HepG2 (cell line): ENCODE data around the gene FNDC3B. TPM values are rescaled to one million over a fixed set of nuclear protein-coding genes. Genes with fewer than 3 reads are reported as not detected.
A peak's percentile ranks its signal among the peaks of the same experiment; 100 is the strongest.
"Not testable (repeated sequence)": the region's sequence is repeated elsewhere in the genome, so short reads cannot be mapped to it uniquely, and the experiment has no call there.

ENCODE experiments used
- ATAC-seq: fragments of 200-7000 bp; cut with Tn5 transposase; 3 replicates; pipeline ENCODE4 v1.9.1; 2020; ENCODE audit warnings: mild to moderate bottlenecking, moderate library complexity
- BruUV-seq: library from RNA; stranded (reverse); fragments of 400-500 nt; replicated peaks from 2 replicates; lab custom pipeline; 2021; lab: Mats Ljungman, UMichigan
- CTCF ChIA-PET: fragments of 300-600 bp; formaldehyde crosslinking; extraction: SDS; loops from one replicate; lab custom pipeline; 2021; ENCODE audit warnings: low total read pairs, inconsistent platforms, low intra/inter-chr PET ratio; lab: Yijun Ruan, JAX
- POLR2A ChIA-PET: fragments of 350-600 bp; sonication (Branson Sonifier 250); formaldehyde crosslinking; loops from one replicate; lab custom pipeline; 2020; ENCODE audit warnings: antibody characterized with exemption, inconsistent platforms; lab: Yijun Ruan, JAX
- DNase-seq: peaks from one replicate; pipeline ENCODE4 v3.0.0-alpha.2; 2015; ENCODE audit warnings: low spot score
- FAIRE-seq: peaks from 3 replicates; lab custom pipeline; 2011; peaks lifted over from hg19 to GRCh38; lab: Jason Lieb, UNC
- H2AFZ ChIP-seq: one replicate; pipeline ENCODE4 v1.6.1; 2011; ENCODE audit warnings: low read length, inconsistent platforms
- H3K27ac ChIP-seq: fragments of 300-600 bp; 3 replicates; pipeline ENCODE4 v1.8.0; 2011; ENCODE audit warnings: mixed run types, mild to moderate bottlenecking, mixed read lengths, low read length, inconsistent platforms; ENCODE audit not compliant: insufficient read depth; ENCODE audit errors: extremely low read length
- H3K27me3 ChIP-seq, 2 experiments: fragments of 200-600 bp in 1 of 2; 2 replicates in 1 of 2; 3 replicates in 1 of 2; pipeline versions ENCODE4 v1.6.0 to v1.8.0; 2011; ENCODE audit warnings: low read length in 2 of 2, mild to moderate bottlenecking in 2 of 2, moderate library complexity in 2 of 2, inconsistent platforms in 1 of 2; ENCODE audit not compliant: insufficient read depth in 2 of 2, control insufficient read depth in 1 of 2
- H3K36me3 ChIP-seq, 2 experiments: fragments of 200-600 bp in 1 of 2; replicated peaks in 1 of 2; 2 replicates in 1 of 2; 3 replicates in 1 of 2; pipeline versions ENCODE4 v1.5.1 to v1.8.0; 2011; ENCODE audit warnings: low read length in 2 of 2, inconsistent platforms in 1 of 2; ENCODE audit not compliant: insufficient read depth in 2 of 2, control insufficient read depth in 1 of 2
- H3K4me1 ChIP-seq: 2 replicates; pipeline ENCODE4 v1.5.1; 2012; ENCODE audit warnings: low read length, inconsistent platforms; ENCODE audit not compliant: insufficient read depth
- H3K4me2 ChIP-seq: 2 replicates; pipeline ENCODE4 v1.6.0; 2011; ENCODE audit warnings: low read depth, low read length, inconsistent platforms
- H3K4me3 ChIP-seq, 3 experiments: fragments of 200-600 bp in 1 of 3; sonication (generic), shearing (Covaris generic) in 1 of 3; replicated peaks in 1 of 3; 2 replicates each; pipeline ENCODE4 v1.5.1; 2011 to 2016; ENCODE audit warnings: low read length in 3 of 3, inconsistent platforms in 2 of 3, low read depth in 2 of 3, mild to moderate bottlenecking in 2 of 3, control low read depth in 1 of 3, mixed read lengths in 1 of 3; ENCODE audit not compliant: insufficient read depth in 1 of 3
- H3K79me2 ChIP-seq: one replicate; pipeline ENCODE4 v1.6.1; 2011; ENCODE audit warnings: low read length, inconsistent platforms; ENCODE audit not compliant: insufficient read depth
- H3K9ac ChIP-seq: 2 replicates; pipeline ENCODE4 v1.6.0; 2011; ENCODE audit warnings: mild to moderate bottlenecking, low read depth, low read length, inconsistent platforms; ENCODE audit not compliant: insufficient read depth
- H3K9me3 ChIP-seq: 2 replicates; pipeline ENCODE4 v1.5.1; 2012; ENCODE audit warnings: mild to moderate bottlenecking, low read length
- H4K20me1 ChIP-seq: 2 replicates; pipeline ENCODE4 v1.6.0; 2011; ENCODE audit warnings: inconsistent platforms, mild to moderate bottlenecking, low read length, moderate library complexity; ENCODE audit not compliant: insufficient read depth
- CEBPG ChIP-seq: IDR thresholded peaks from 2 replicates; pipeline ENCODE4 v1.6.1; 2016
- EHMT2 ChIP-seq: fragments of 200-600 bp; sonication (generic); IDR thresholded peaks from 2 replicates; pipeline ENCODE4 v1.7.0; 2017; ENCODE audit warnings: antibody characterized with exemption, low read depth, low read length, borderline replicate concordance
- FOSL2 ChIP-seq: sonication (generic); formaldehyde crosslinking; IDR thresholded peaks from 2 replicates; pipeline ENCODE4 v1.4.0; 2020; ENCODE audit warnings: missing genetic modification reagents
- POGZ ChIP-seq: sonication (generic); formaldehyde crosslinking; IDR thresholded peaks from 2 replicates; pipeline ENCODE4 v1.4.0; 2020; ENCODE audit warnings: mild to moderate bottlenecking, missing genetic modification reagents
- RBM22 ChIP-seq: fragments of 200-400 bp; formaldehyde crosslinking; optimal IDR thresholded peaks from 2 replicates; pipeline ENCODE3; 2017; ENCODE audit warnings: mild to moderate bottlenecking, low read length, moderate library complexity
- ZBTB37 ChIP-seq: sonication (generic); formaldehyde crosslinking; IDR thresholded peaks from 2 replicates; pipeline ENCODE4 v1.4.0; 2020; ENCODE audit warnings: mild to moderate bottlenecking, missing genetic modification reagents
- WGBS: methylation state at CpG from one replicate; pipeline ENCODE4 v1.1.6; 2017; ENCODE audit warnings: low lambda C conversion rate; 5-methylcytosine and 5-hydroxymethylcytosine counted together
- in situ Hi-C: cut with HindIII; loops from 2 replicates; pipeline ENCODE4 v1.10.0; 2017; ENCODE audit warnings: low pct_unique_long_range_greater_than_20kb; ENCODE audit not compliant: extremely low pct_ligation_motif_present
- intact Hi-C: fragments of 100-400 bp; cut with micrococcal nuclease; formaldehyde crosslinking; loops from one replicate; pipeline ENCODE4 v1.10.0; 2022; ENCODE audit not compliant: unreplicated experiment
- polyA plus RNA-seq, 8 experiments: library from polyadenylated mRNA; depleted of rRNA in 3 of 8; stranded (reverse) in 7 of 8; unstranded in 1 of 8; fragments of >200 nt; fragmentation: Illumina TruSeq in 4 of 8; extraction: Trizol in 4 of 8; gene quantifications; 2 replicates each; pipeline versions ENCODE4 v1.2.1 to v1.2.3, GENCODE V29; 2011 to 2016; ENCODE audit warnings: low read depth in 4 of 8, missing spikeins in 1 of 8, mixed read lengths in 1 of 8; ENCODE audit not compliant: insufficient read depth in 1 of 8
- total RNA-seq, 5 experiments: library from RNA; depleted of rRNA; stranded (reverse); fragments of >200 nt; fragmentation: Illumina TruSeq; extraction: Trizol; gene quantifications; 2 replicates each; pipeline ENCODE4 v1.2.3, GENCODE V29; 2016; ENCODE audit warnings: low read depth in 1 of 5
- TF ChIP-seq, protein P1 (sequence below): IDR thresholded peaks from 2 replicates; pipeline ENCODE4 v1.6.1; 2016; ENCODE audit warnings: missing compliant biosample characterization, missing genetic modification reagents, borderline replicate concordance

FNDC3B gene
- total and polyA plus RNA-seq, 2 of the 13 experiments (the other 11 are each of a cell fraction or from before 2014, with no cell fraction given), result 74.8 to 103 TPM

- TF ChIP-seq ZBTB37 (CRISPR knock-in tag), result 0 out of 2 replicates have a peak, but pooled peaks have one; percentile 54
- TF ChIP-seq, protein P1, sequence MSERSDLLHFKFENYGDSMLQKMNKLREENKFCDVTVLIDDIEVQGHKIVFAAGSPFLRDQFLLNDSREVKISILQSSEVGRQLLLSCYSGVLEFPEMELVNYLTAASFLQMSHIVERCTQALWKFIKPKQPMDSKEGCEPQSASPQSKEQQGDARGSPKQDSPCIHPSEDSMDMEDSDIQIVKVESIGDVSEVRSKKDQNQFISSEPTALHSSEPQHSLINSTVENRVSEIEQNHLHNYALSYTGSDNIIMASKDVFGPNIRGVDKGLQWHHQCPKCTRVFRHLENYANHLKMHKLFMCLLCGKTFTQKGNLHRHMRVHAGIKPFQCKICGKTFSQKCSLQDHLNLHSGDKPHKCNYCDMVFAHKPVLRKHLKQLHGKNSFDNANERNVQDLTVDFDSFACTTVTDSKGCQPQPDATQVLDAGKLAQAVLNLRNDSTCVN (CRISPR knock-in tag), result peak; percentile 97
- TF ChIP-seq FOSL2 (CRISPR knock-in tag), result 0 out of 2 replicates have a peak, but pooled peaks have one; percentile 11
- peak; percentile 24 for TF ChIP-seq RBM22
- peak; percentile 5; the same call in 1 of the 2 replicates for TF ChIP-seq CEBPG
- 0 out of 2 replicates have a peak, but pooled peaks have one; percentile 42 for TF ChIP-seq EHMT2
- TF ChIP-seq POGZ (CRISPR knock-in tag), result peak; percentile 33; the same call in 1 of the 2 replicates
- H3K27me3 ChIP-seq, CTCF ChIA-PET, ATAC-seq, H3K9ac ChIP-seq, H3K4me3 ChIP-seq, H2AFZ ChIP-seq, BruUV-seq, H3K9me3 ChIP-seq, DNase-seq, intact Hi-C loops, in situ Hi-C loops, FAIRE-seq: not testable (repeated sequence)
- Histone ChIP-seq H3K4me1 (peaks cover 100% of the 10 kb centered on the region), H3K36me3 (peaks cover 1 to 18% of the 10 kb centered on the region in 2 experiments; a peak in 4 of 5 replicates), H3K79me2 (peaks cover 97% of the 10 kb centered on the region), H3K4me2 (0 out of 2 replicates have a peak overlapping the region, but pooled peaks have one; percentile 14), H4K20me1 (peaks cover 95% of the 10 kb centered on the region), H3K27ac (peak overlapping the region; percentile 47)
- 89% methylated on average over 12 of the region's 13 CpGs for WGBS
- POLR2A ChIA-PET, result interaction anchor here (0.7 to 1.2 kb wide), 2 partner anchors 9 to 49 kb away, joined by 3 read pairs; no protein-coding TSS in a partner anchor
These were observed 54.4 kb downstream of the FNDC3B start for GRCh38 chr3:172093581-172094443.
